Testis (tissue), 2 donors: ENCODE data around the gene PRRG3.

Experiments used
- POLR2A ChIP-seq: fragments of 450-650 bp; IDR thresholded peaks from one replicate; pipeline ENCODE4 v1.6.1; 2017; ENCODE audit warnings: antibody characterized with exemption, mild to moderate bottlenecking, moderate library complexity
- TF ChIP-seq, protein P1 (sequence below), 3 experiments: fragments of 450-650 bp in 2 of 3; fragments of 200-600 bp in 1 of 3; sonication (generic) in 1 of 3; IDR thresholded peaks; one replicate each; pipeline ENCODE4 v1.5.1; 2016 to 2019; ENCODE audit warnings: antibody characterized with exemption in 3 of 3, mild to moderate bottlenecking in 2 of 3, moderate library complexity in 1 of 3

DNA sequence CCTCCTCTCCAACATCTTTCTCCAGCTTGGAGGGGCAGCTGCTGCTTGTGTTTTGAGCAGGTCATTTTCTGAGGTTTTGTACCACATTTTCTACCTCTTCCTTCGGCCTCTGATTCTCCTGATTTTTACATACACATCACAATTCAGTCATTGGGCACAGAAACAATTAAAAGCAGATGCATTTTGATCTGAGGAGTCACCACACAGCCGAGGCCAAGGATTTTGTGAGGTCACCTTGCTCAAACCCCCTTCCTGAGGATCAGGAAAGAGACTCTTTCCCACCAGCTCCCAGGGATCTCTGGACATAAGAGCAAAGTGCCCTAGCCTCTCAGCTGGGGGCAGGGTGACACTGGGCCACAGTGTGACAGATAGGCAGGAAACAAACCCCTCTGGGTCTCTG is 15.2 kb downstream of the PRRG3 start:
- TF ChIP-seq, protein P1, sequence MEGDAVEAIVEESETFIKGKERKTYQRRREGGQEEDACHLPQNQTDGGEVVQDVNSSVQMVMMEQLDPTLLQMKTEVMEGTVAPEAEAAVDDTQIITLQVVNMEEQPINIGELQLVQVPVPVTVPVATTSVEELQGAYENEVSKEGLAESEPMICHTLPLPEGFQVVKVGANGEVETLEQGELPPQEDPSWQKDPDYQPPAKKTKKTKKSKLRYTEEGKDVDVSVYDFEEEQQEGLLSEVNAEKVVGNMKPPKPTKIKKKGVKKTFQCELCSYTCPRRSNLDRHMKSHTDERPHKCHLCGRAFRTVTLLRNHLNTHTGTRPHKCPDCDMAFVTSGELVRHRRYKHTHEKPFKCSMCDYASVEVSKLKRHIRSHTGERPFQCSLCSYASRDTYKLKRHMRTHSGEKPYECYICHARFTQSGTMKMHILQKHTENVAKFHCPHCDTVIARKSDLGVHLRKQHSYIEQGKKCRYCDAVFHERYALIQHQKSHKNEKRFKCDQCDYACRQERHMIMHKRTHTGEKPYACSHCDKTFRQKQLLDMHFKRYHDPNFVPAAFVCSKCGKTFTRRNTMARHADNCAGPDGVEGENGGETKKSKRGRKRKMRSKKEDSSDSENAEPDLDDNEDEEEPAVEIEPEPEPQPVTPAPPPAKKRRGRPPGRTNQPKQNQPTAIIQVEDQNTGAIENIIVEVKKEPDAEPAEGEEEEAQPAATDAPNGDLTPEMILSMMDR (IDR thresholded peaks at IDR 0.05): no peak
- TF ChIP-seq POLR2A: no peak
